Activated CD8-positive, alpha-beta memory T cell treated with anti-CD3 and anti-CD28 coated beads, Interleukin-2, amount 50 U/mL, for 24 hours (primary cell): ENCODE results near the gene TRIM71.
"Not testable (repeated sequence)": the region's sequence is repeated elsewhere in the genome, so short reads cannot be mapped to it uniquely, and the experiment has no call there.

Experiments
- DNase-seq: peaks from one replicate; pipeline ENCODE4 v3.0.0-alpha.2; 2020; ENCODE audit errors: extremely low read depth

TRIM71 gene

DNA sequence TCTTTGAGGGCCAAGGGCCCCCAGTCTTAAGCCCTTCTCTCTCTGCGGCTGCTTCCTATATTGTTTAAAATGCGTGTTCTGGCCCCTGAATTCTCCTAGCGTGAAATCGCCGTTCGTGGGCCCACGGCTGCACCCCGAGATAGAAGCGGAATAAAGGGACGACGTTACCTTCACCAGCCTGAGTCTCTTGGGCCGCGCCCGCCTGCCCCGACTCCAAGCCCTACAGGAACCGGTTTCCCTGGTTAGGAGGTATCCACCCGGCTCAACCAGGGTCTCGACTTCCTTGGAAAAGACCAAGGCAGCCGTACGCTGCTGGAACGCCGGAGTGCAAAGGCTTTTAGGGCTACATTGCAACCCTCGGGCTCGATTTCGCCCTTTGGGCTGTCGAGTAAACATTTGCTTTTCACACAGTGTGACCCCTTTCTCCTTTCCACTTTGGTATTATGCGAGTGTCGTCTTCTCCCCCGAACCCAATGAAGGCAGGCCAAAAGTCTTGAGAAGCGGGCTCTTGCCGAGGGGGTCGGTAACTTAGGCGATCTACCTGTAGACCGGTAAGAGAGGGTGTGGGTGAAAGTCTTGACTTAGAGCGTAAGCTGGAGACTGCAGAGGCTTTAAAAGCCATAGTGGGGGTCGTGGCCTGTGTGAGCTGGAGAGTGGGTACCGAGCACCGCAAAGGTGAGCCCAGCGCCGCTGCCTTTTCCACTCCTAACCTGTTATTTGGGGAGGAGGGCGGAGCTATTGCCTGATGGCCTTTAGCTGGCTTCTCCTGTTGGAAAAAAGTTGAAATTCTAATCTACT, 2.0 kb downstream of the TRIM71 start:
- DNase-seq: no peak

GRCh38 chr3:32820430-32820829, 2.6 kb downstream of the TRIM71 start:
- no peak for DNase-seq

- DNase-seq: no peak
Measured at GRCh38 chr3:32820971-32821685, 3.3 kb downstream of the TRIM71 start.

DNA sequence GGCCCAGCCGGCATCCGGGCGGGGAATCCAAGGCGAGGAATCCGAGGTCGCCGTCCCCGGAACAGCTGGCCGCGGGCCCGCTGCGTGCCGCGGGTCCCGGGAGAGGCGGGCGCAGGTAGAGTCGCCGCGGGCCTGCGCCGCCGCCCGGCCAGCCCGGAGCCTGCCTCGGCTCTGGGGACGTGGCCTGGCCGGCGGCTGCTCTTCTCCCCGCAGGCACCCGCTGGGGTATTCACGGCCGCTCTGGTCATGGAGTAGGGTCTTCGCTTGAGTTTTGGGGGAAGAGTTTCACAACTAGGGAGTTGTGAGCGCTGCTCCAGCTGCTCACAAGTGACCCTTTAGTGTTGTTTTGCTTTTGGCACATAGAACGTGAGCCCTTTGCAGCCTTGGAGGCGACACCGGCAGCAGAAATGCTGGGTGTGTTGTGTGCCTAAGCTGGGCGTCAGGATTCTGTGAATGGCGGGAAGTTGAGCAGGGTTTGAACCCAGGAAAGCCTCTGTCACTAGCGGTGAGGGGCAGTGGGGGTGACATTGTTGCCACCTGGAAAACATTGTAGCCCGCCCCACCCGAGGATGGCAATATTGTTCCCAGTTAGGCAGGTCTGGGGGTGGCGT, 4.0 kb downstream of the TRIM71 start:
- DNase-seq: no peak

DNA sequence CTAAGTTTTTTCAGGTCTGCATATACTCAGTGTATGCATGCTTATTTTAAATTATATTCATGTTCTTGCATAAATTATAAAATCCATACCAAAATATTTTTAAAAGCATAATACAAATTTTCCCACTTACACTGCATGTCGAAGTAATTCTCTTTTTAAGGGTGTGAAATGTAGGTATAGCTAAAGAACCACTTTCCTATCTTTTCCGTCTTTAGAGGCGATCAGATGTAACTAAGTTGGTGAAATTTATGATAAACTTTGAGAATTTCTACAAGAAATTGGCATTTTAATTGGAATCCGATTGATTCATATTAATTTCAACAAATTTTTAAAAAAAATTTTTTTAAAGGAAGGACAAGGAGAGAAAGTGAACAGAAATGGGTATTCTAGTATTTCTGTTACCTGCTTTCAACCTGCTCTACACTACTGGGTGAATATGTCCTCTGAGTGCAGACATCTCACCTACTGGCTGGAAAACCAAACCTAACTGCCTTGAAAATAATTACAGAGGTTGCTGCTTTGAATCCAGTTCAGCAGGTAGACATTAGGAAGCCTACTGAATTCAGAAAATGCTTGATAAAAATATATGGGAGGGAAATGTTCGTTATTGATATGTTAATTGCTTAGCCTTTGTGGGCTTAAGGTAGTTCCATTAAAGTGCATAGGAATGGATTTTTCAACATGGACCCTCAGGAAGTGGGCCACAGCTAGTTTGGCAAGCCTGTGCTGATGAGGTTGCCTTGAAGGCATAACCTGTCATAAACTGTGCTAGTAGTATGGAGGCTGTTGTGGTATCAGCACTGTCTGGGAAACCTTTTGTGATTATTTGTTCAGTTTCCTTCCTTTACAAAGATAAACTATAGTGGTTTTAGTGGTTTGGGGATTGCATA, 5.1 kb downstream of the TRIM71 start:
- DNase-seq: no peak

DNA sequence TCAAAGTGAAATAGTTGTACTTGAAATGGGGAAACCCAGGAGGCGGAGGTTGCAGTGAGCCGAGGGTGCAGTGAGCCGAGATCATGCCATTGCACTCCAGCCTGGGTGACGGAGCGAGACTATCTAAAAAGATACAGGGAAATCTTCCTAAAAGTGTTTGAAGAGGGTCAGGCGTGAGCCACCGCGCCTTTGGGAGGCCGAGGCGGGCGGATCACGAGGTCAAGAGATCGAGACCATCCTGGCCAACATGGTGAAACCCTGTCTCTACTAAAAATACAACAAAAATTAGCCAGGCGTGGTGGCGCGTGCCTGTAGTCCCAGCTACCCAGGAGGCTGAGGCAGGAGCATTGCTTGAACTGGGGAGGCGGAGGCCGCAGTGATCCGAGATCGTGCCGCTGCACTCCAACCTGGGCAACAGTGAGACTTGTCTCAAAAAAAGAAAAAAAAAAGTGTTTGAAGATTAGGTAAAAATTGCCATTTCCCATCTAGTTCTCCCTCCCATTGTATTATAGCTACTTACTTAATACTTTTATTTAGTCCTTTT, 5.9 kb downstream of the TRIM71 start:
- DNase-seq: not testable (repeated sequence)

- DNase-seq: no peak
Measured at GRCh38 chr3:32825601-32826375, 8.0 kb downstream of the TRIM71 start.

DNA sequence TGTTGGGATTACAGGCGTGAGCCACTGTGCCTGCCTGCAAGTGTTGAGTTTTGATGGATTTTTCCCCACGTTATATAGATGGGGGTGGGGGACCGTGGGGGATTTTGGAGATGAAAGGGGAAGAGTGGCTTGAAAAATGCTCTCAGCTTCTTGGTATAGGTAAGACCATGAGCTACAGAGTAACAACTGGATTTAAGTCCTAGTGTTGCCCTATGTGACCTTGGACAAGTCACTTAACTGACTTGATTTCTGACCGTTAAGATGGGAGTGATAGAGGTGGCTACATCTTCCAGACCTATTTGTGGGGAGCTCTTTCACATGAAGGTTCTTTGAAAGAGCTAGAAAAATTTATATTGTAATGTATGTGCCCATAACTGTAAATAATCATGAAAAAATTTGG, 13.3 kb downstream of the TRIM71 start:
- DNase-seq: no peak

DNA sequence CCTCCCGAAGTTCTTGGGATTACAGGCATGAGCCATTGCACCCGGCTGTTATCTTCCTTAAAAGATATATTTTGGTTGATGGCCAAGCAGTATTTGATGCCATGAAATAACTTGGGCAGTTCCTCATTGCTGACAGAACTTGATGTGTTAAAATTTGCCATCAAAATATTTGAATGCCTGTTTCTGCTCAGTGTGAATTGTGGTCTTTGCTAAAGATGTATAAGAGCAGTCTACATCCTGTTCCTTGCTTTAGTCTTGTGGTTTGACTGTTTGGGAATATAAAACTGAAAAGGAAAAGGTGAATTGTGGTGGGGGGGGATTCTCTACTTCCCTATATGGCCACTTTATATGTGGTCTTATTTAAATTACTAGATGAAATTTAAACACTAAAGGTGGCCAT, 14.0 kb downstream of the TRIM71 start:
- DNase-seq: no peak

GRCh38 chr3:32832193-32832592, 14.4 kb downstream of the TRIM71 start:
- no peak for DNase-seq

DNA sequence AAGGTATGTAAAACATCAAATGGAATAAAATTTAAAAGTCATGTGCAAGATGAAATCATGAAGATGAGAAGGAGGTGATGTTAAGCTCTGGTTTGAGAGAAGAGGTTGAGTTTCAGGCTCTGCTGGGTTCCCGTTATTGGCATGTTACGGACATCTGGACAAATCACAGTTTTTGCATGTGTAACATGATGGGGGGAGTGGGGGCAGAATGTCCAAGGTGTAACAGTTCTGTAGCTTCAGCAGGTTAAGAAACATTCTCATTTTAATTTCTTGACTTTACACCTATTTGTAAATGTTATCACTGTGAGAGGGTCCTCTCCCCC, 17.2 kb downstream of the TRIM71 start:
- DNase-seq: no peak

DNA sequence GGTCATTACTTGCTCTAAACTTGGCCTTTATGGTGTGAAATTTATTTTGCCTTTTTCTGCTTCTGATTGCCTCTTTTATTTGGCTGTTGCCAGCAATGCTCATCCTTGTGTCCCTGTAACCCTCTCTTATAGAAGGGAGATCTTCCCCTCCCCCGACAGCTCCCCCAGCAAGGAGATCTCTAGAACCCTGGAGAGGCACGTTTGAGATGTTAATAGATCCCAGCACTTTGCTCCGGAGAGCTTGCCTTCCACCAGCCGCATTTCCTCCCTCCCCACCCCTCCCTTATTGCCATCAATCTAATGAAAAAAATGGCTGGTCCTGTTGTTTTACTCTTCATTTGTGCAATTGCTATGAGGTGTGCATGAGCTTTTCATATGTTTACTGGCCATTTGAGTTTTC, 18.2 kb downstream of the TRIM71 start:
- DNase-seq: no peak

- DNase-seq: no peak
Measured at GRCh38 chr3:32836601-32837000, 18.8 kb downstream of the TRIM71 start.

- DNase-seq: no peak
Measured at GRCh38 chr3:32837366-32837765, 19.6 kb downstream of the TRIM71 start.

DNA sequence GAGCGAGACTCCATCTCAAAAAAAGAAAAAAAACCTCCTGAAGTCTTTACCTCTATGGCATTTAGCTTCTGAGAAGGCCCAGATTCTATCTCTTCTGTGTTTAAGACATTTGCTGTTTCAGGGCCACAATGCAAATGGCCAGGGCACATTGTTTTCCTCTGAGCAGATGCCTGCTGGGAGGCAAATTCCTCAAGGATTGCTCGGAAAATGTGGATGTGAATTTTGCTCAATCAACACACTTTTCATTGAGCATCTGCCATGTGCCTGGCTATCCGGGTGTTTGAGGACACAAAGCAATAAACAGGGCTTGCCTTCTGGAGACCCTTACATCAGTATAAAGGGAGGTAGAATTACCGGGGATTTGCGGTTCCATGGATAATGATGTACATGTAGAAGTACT, 20.0 kb downstream of the TRIM71 start:
- DNase-seq: no peak

DNA sequence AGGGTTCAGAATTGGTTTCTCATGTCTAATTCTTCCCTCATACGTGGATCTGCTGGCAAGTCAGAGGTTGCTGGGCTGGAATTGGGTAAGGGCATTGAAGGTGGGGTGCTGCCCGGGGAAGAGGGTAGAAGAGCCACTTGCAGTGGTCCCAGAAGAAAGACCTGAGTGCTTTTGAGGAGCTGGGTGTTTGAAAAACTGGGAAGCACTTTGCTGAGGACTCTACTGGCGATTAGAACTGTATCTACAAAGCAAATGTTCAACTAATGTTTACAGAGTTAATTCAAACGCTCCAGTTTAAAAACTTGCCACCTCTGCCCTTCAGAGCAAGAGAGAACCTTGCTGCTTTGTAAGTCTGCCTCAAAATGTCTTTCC, 21.9 kb downstream of the TRIM71 start:
- no peak for DNase-seq

GRCh38 chr3:32840086-32840841, 22.5 kb downstream of the TRIM71 start:
- no peak for DNase-seq

- DNase-seq: no peak
Measured at GRCh38 chr3:32841341-32841740, 23.5 kb downstream of the TRIM71 start.

DNA sequence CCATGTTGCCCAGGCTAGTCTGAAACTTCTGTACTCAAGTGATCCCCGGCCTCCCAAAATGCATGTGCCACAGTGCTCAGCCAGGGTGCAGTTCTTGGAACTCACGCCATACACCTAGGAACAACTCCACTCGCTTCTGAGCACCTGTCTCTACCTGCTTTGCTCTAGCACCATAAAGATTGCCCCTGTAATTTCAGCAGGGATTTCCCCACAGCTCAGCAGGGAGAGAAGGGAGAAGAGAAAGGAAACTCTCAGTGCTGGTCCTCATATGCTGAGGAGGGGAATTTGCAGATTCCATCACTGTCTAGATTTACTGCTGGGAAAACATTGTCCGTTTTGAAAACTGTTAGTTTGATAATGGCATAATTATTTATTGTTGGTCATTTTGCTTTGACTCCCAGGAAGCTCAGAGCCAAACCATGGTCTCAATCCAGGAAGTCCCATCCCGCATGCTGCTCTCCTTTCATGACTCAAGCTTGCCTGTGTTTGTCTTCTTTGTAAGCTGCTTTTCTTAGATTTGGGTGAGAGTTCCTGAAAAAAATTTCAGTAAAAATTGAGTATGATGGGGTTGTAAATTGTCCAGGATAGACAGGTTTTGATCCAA, 24.2 kb downstream of the TRIM71 start:
- no peak for DNase-seq

GRCh38 chr3:32842531-32842931, 24.7 kb downstream of the TRIM71 start:
- no peak for DNase-seq
